Lower leg skin (tissue), 4 donors: ENCODE measurements around the gene TCHP. TPM values are rescaled to one million over a fixed set of nuclear protein-coding genes. Genes with fewer than 3 reads are reported as not detected.

ENCODE experiments used
- DNase-seq, 2 donors: peaks; one replicate each; pipeline ENCODE4 v3.0.0-alpha.2; 2019; ENCODE audit warnings: low spot score in 2 of 2
- H3K4me3 ChIP-seq: fragments of 200-600 bp; sonication (generic); 2 replicates; pipeline ENCODE4 v1.5.1; 2017; ENCODE audit warnings: mild to moderate bottlenecking, low read depth; ENCODE audit not compliant: poor library complexity, severe bottlenecking
- CTCF ChIP-seq, 3 donors: fragments of 450-650 bp; IDR thresholded peaks; one replicate each; pipeline ENCODE4 v1.5.1; 2016; ENCODE audit warnings: antibody characterized with exemption in 3 of 3, mild to moderate bottlenecking in 3 of 3, moderate library complexity in 2 of 3
- POLR2A ChIP-seq, 2 donors: fragments of 450-650 bp; IDR thresholded peaks; one replicate each; pipeline ENCODE4 v1.6.1; 2016 to 2017; ENCODE audit warnings: antibody characterized with exemption in 2 of 2, mild to moderate bottlenecking in 1 of 2, moderate library complexity in 1 of 2
- WGBS, 2 donors: methylation state at CpG; one replicate each; pipeline ENCODE4 v1.1.5; 2018; 5-methylcytosine and 5-hydroxymethylcytosine counted together
- intact Hi-C: fragments of 100-400 bp; cut with DNase I; formaldehyde crosslinking; loops from one replicate; pipeline ENCODE4 v1.15.0; 2023; ENCODE audit warnings: low total_unique reads
- total RNA-seq, 4 donors: library from RNA; depleted of rRNA; stranded (reverse); fragments of >200 nt; gene quantifications; one replicate each; pipeline ENCODE4 v1.1.0, GENCODE V29; 2016

The TCHP gene
- total RNA-seq, 4 donors from 2014 or later: 28.3 to 61.5 (median 36.3) TPM

- no peak for DNase-seq
- intact Hi-C loops: no loop called here
- 86 to 89% methylated on average over 14 of the region's 14 CpGs for WGBS, 2 donors
- TF ChIP-seq CTCF (IDR thresholded peaks at IDR 0.05) (no peak), POLR2A (IDR thresholded peaks at IDR 0.05) (no peak)
- no peak overlapping the region for H3K4me3 ChIP-seq
These were observed 61.1 kb downstream of the TCHP start for GRCh38 chr12:109961201-109961600.

- TF ChIP-seq POLR2A (IDR thresholded peaks at IDR 0.05) (no peak), CTCF (IDR thresholded peaks at IDR 0.05) (no peak)
- WGBS, 2 donors: 85 to 90% methylated on average over 6 of the region's 6 CpGs
- DNase-seq: no peak
- H3K4me3 ChIP-seq: no peak overlapping the region
- intact Hi-C loops: no loop called here
These were observed 61.5 kb downstream of the TCHP start for GRCh38 chr12:109961612-109962011.

GRCh38 chr12:109962398-109962797 is 62.3 kb downstream of the TCHP start:
- 70 to 72% methylated on average over 3 of the region's 3 CpGs for WGBS, 2 donors

GRCh38 chr12:109963330-109963729 is 63.3 kb downstream of the TCHP start:
- intact Hi-C loops: no loop called here
- 83 to 88% methylated on average over 1 of the region's 1 CpG for WGBS, 2 donors
- H3K4me3 ChIP-seq: no peak overlapping the region
- no peak for TF ChIP-seq CTCF (IDR thresholded peaks at IDR 0.05)
- no peak for TF ChIP-seq POLR2A (IDR thresholded peaks at IDR 0.05)
- DNase-seq: no peak

More at GRCh38 chr12:109962398-109962797, 62.3 kb downstream of the TCHP start:
- no peak overlapping the region for H3K4me3 ChIP-seq
- TF ChIP-seq POLR2A (IDR thresholded peaks at IDR 0.05) (no peak), CTCF (IDR thresholded peaks at IDR 0.05) (no peak)
- no peak for DNase-seq
- intact Hi-C loops: no loop called here

- TF ChIP-seq POLR2A (IDR thresholded peaks at IDR 0.05) (no peak), CTCF (IDR thresholded peaks at IDR 0.05) (no peak)
- DNase-seq: no peak
- intact Hi-C loops: no loop called here
- H3K4me3 ChIP-seq: no peak overlapping the region
- WGBS, 2 donors: 56 to 65% methylated on average over 4 of the region's 4 CpGs
These were observed 63.8 kb downstream of the TCHP start for GRCh38 chr12:109963743-109964429.

- no peak for DNase-seq
- intact Hi-C loops: no loop called here
- TF ChIP-seq POLR2A (IDR thresholded peaks at IDR 0.05) (no peak), CTCF (IDR thresholded peaks at IDR 0.05) (no peak)
- H3K4me3 ChIP-seq: no peak overlapping the region
- 90 to 95% methylated on average over 4 of the region's 4 CpGs for WGBS, 2 donors
These were observed 66.5 kb downstream of the TCHP start for GRCh38 chr12:109966546-109966945.
